ENCODE results near the gene BIRC2.
"Not testable (repeated sequence)": the region's sequence is repeated elsewhere in the genome, so short reads cannot be mapped to it uniquely, and the experiment has no call there.

Gene BIRC2

GRCh38 chr11:102323542-102324251 is 23.3 kb upstream of the BIRC2 start:
- DNase-seq (ENCODE audit: low read depth in 2 of 2) = no peak

- DNase-seq (ENCODE audit: low read depth in 2 of 2) = no peak
Measured at GRCh38 chr11:102325088-102325487, 21.9 kb upstream of the BIRC2 start.

GRCh38 chr11:102328748-102329147 is 18.3 kb upstream of the BIRC2 start:
- no peak for DNase-seq (ENCODE audit: low read depth in 2 of 2)

GRCh38 chr11:102330231-102330630 is 16.8 kb upstream of the BIRC2 start:
- no peak for DNase-seq (ENCODE audit: low read depth in 2 of 2)

GRCh38 chr11:102331341-102331740 is 15.7 kb upstream of the BIRC2 start:
- DNase-seq (ENCODE audit: low read depth in 2 of 2) = no peak

GRCh38 chr11:102332611-102332994 is 14.4 kb upstream of the BIRC2 start:
- DNase-seq (ENCODE audit: low read depth in 2 of 2) = no peak

- DNase-seq (ENCODE audit: low read depth in 2 of 2) = no peak
Measured at GRCh38 chr11:102338479-102339010, 8.5 kb upstream of the BIRC2 start.

GRCh38 chr11:102341311-102341710 is 5.7 kb upstream of the BIRC2 start:
- DNase-seq (ENCODE audit: low read depth in 2 of 2) = not testable (repeated sequence)

- DNase-seq (ENCODE audit: low read depth in 2 of 2) = peak; percentile 41 to 59
Measured at GRCh38 chr11:102341844-102342318, 5.1 kb upstream of the BIRC2 start.

GRCh38 chr11:102343809-102344208 is 3.2 kb upstream of the BIRC2 start:
- DNase-seq (ENCODE audit: low read depth in 2 of 2) = no peak

- DNase-seq (ENCODE audit: low read depth in 2 of 2) = no peak
Measured at GRCh38 chr11:102345904-102346303, 1.1 kb upstream of the BIRC2 start.

GRCh38 chr11:102346456-102346747 is 612 bp upstream of the BIRC2 start:
- DNase-seq (ENCODE audit: low read depth in 2 of 2) = no peak

GRCh38 chr11:102347462-102348370 is 702 bp downstream of the BIRC2 start:
- DNase-seq (ENCODE audit: low read depth in 2 of 2) = no peak

GRCh38 chr11:102357116-102357515 is 10.1 kb downstream of the BIRC2 start:
- no peak for DNase-seq (ENCODE audit: low read depth in 2 of 2)

GRCh38 chr11:102359372-102359771 is 12.4 kb downstream of the BIRC2 start:
- no peak for DNase-seq (ENCODE audit: low read depth in 2 of 2)

- no peak for DNase-seq (ENCODE audit: low read depth in 2 of 2)
Measured at GRCh38 chr11:102360681-102361080, 13.7 kb downstream of the BIRC2 start.

- no peak for DNase-seq (ENCODE audit: low read depth in 2 of 2)
Measured at GRCh38 chr11:102361086-102362031, 14.3 kb downstream of the BIRC2 start.

GRCh38 chr11:102364991-102365390 is 18.0 kb downstream of the BIRC2 start:
- DNase-seq (ENCODE audit: low read depth in 2 of 2) = no peak

GRCh38 chr11:102367364-102367763 is 20.4 kb downstream of the BIRC2 start:
- no peak for DNase-seq (ENCODE audit: low read depth in 2 of 2)

- DNase-seq (ENCODE audit: low read depth in 2 of 2) = no peak
Measured at GRCh38 chr11:102368472-102368871, 21.5 kb downstream of the BIRC2 start.

- not testable (repeated sequence) for DNase-seq (ENCODE audit: low read depth in 2 of 2)
Measured at GRCh38 chr11:102374633-102375424, 27.8 kb downstream of the BIRC2 start.
